GM12892 (cell line): ENCODE measurements around the gene RGS9.

Experiments
- POLR2A ChIP-seq: IDR thresholded peaks from 2 replicates; pipeline ENCODE4 v1.6.1; 2011; ENCODE audit warnings: low read depth, low read length, control low read depth
- POLR2AphosphoS5 ChIP-seq: IDR thresholded peaks from 2 replicates; pipeline ENCODE4 v1.6.1; 2011; ENCODE audit warnings: low read depth, low read length, control low read depth

DNA sequence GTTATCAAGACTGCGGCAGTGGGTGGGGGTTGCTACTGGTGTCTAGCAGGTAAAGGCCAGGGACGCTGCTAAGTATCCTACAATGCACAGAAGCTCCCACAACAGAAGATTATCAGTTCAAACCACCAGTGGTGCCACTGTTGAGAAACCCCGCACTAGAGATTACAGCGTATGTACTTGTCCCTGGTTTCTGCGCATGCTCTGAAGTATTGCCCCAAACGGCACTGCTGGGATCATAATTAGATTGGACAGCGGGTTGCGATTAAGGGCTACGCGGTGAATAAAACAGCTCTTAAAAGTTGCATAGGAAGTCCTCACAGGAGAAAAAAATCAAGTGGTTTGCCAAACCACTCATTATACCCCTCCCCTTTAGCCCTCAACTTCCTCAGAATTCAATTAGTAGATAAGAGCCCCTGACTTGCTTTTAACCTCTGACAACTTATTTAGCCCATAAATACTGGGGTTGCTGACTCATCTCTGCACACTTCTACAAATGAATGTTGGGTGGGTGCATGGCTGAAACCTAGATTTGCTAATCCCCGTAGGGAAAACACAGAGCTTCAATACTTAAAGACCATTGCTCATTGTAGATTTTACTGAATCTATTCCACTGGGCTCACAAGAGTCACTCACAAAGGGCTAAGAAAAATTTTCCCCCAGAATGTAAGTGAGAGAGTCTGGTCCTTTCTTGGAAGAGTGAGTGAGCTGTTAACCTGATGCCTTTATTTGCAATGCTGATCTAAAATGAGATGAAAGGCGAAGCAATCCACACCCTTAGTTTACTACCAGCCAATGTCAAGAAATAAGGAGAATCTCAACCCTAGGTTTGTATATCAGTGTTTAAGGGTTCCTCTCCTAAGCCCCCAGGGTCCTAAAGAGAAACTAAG, 91.8 kb downstream of the RGS9 start:
- TF ChIP-seq POLR2AphosphoS5 (no peak), POLR2A (no peak)
